ENCODE data around the gene ETFA. TPM values are rescaled to one million over a fixed set of nuclear protein-coding genes. Genes with fewer than 3 reads are reported as not detected.
"Not testable (repeated sequence)": the region's sequence is repeated elsewhere in the genome, so short reads cannot be mapped to it uniquely, and the experiment has no call there.

Gene ETFA
- total RNA-seq, 1 donor from 2014 or later, result 144 TPM

DNA sequence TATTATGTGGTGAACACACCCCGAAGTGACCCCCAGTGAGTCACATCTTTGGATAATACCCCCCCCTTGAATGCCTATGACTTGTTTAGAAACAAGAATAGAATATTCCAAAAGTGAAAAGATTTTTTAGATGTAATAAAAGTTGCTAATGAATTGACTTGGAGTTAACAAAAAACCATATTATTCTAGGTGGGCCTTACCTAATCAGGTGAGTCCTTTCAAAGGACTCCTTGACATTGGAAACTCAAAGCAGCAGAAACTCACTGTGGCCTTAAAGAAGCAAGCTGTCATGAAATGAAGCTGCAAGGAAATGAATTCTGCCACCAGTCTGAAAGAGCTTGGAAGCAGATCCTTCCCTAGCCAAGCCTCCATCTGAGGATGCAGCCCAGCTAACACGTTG is 14.4 kb upstream of the ETFA start:
- Mint-ChIP-seq H3K4me3 (no peak overlapping the region), H3K27ac (no peak overlapping the region), H3K36me3 (ENCODE audit: low read depth) (no peaks in the 10 kb centered on the region), H3K9me3 (no peaks in the 10 kb centered on the region), H3K27me3 (peaks cover 50% of the 10 kb centered on the region), H3K4me1 (no peaks in the 10 kb centered on the region)
- no peak for DNase-seq
- intact Hi-C loops (cut with micrococcal nuclease), result no loop called here

DNA sequence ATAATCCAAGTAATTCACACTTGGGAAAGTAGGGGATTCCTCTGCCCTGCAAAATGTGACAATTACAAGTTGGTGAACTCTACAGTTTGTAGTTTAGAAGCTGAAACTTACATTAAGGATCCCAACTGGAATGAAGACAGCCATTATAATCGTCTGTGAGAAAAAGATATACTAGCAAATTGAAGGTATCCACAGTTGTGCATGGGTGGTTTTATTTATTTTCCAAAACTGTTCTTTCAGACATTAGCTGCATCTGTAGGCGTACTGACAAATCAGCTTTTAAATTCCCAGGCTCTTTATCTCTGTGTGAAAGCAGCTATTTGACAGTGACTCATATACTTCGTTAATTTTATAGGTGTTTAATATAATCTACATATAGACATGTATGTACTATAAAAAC is 12.8 kb upstream of the ETFA start:
- intact Hi-C loops (cut with micrococcal nuclease), result no loop called here
- Mint-ChIP-seq H3K36me3 (ENCODE audit: low read depth) (no peaks in the 10 kb centered on the region), H3K27me3 (peaks cover 46% of the 10 kb centered on the region), H3K4me1 (peaks cover 3% of the 10 kb centered on the region), H3K4me3 (no peak overlapping the region), H3K27ac (no peak overlapping the region), H3K9me3 (no peaks in the 10 kb centered on the region)
- DNase-seq, result no peak

DNA sequence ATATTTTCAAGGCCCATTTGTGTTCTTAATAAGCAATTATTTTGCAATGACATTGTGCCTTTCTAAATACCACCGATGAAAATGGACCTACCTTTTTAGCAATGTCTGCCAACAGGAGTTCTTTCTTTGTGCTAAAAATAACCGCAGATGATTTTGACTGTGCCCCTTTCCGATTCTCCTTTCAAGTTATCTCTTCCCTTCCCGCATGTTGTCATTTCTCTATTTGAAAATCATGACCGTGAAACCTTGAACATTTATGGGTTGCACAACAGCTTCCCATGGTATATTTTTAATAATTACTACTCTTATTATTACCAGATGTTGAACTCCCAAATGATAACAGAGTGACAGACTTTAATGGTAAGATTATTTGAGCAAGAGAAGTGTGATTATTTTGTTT is 10.3 kb upstream of the ETFA start:
- DNase-seq, result no peak
- H3K4me1 Mint-ChIP-seq, result peaks cover 3% of the 10 kb centered on the region
- intact Hi-C loops (cut with micrococcal nuclease), result no loop called here

DNA sequence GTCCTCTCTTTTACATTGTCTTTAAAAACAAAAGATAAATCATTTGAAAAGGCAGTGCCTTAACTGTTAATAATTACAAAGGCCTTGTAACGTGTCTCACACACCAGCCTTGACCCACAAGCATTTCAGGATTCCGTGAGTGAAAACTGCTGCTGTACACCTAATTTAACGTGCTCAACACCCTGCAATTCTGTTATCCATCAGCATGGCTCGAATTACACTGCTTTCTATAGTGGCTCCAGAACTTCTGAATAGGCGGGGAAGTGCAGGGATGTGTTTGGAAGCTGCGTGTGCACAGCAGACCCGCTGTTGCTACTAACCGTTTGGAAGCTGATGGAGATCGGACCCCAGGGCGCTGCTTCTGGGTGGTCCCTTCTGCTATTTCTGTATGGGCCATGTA is 9.9 kb upstream of the ETFA start:
- Mint-ChIP-seq H3K4me3 (no peak overlapping the region), H3K4me1 (peaks cover 3% of the 10 kb centered on the region), H3K36me3 (ENCODE audit: low read depth) (no peaks in the 10 kb centered on the region)

More for the DNA sequence above, 10.3 kb upstream of the ETFA start:
- peaks cover 33% of the 10 kb centered on the region for H3K27me3 Mint-ChIP-seq
- H3K27ac Mint-ChIP-seq, result no peak overlapping the region
- H3K4me3 Mint-ChIP-seq, result no peak overlapping the region
- H3K9me3 Mint-ChIP-seq, result no peaks in the 10 kb centered on the region
- no peaks in the 10 kb centered on the region for H3K36me3 Mint-ChIP-seq (ENCODE audit: low read depth)

DNA sequence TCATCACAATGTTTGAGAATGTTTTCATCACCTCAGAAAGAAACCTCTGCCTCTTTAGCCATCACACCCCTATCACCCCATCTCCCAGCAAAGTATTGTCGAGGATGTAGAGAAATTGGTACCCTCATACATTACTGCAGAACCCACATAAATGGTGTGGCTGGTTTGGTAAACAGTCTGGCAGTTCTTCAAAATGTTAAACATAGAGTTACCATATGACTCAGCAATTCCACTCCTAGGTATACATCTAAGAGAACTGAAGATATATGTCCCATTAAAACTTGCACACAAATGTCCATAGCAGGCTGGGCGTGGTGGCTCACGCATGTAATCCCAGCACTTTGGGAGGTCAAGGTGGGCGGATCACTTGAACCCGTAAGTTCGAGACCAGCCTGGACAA is 8.7 kb upstream of the ETFA start:
- H3K27me3 Mint-ChIP-seq, result peaks cover 30% of the 10 kb centered on the region
- no peak for DNase-seq
- H3K9me3 Mint-ChIP-seq, result no peaks in the 10 kb centered on the region
- H3K4me3 Mint-ChIP-seq, result no peak overlapping the region
- H3K36me3 Mint-ChIP-seq (ENCODE audit: low read depth), result no peaks in the 10 kb centered on the region
- no peak overlapping the region for H3K27ac Mint-ChIP-seq
- H3K4me1 Mint-ChIP-seq, result peaks cover 3% of the 10 kb centered on the region
- intact Hi-C loops (cut with micrococcal nuclease), result no loop called here

More for the DNA sequence above, 9.9 kb upstream of the ETFA start:
- no peaks in the 10 kb centered on the region for H3K9me3 Mint-ChIP-seq
- intact Hi-C loops (cut with micrococcal nuclease), result no loop called here
- H3K27ac Mint-ChIP-seq, result no peak overlapping the region
- H3K27me3 Mint-ChIP-seq, result peaks cover 31% of the 10 kb centered on the region
- DNase-seq, result no peak

DNA sequence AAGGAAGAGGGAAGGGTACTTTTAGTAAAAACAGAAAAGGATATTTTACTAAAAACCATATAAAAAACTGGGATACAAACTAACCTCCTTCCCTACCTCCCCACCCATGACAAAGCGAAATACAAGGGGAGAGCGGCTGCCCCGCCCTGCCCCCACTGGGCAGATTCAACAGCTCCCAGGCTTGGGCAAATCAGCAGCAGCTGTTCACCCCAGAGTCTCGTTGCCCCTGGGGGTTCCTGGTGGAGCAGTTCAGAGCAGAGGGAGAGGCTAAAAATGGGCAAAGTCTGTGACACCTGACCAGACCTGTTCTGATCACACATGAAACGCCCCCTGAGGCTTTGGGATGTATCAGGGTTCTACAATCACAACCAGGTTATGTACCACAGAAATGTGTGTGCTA is 2.5 kb upstream of the ETFA start:
- Mint-ChIP-seq H3K4me3 (no peak overlapping the region), H3K27ac (no peak overlapping the region), H3K27me3 (peaks cover 2% of the 10 kb centered on the region), H3K36me3 (ENCODE audit: low read depth) (peaks cover 7% of the 10 kb centered on the region), H3K9me3 (no peaks in the 10 kb centered on the region), H3K4me1 (peaks cover 15% of the 10 kb centered on the region)
- intact Hi-C loops (cut with micrococcal nuclease), result no loop called here
- no peak for DNase-seq

DNA sequence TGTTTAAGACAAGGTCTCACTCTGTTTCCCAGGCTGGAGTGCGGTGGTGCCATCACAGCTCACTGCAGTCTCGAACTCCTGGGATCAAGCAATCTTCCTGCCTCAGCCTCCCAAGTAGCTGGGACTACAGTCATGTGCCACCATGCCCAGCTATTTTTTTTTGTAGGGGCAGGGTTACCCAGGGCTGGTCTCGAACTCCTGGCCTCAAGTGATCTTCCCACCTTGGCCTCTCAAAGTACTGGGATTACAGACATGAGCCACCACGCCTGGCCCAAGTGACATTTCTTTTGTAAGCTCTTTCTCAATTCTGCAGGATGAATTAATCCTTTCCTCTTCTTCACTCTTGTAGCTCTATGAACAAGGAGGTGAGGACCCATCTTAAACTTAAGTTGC is 1.9 kb upstream of the ETFA start:
- H3K4me3 Mint-ChIP-seq; DNase-seq; intact Hi-C loops (cut with micrococcal nuclease); H3K27me3 Mint-ChIP-seq; H3K27ac Mint-ChIP-seq; H3K9me3 Mint-ChIP-seq: not testable (repeated sequence)
- Mint-ChIP-seq H3K36me3 (ENCODE audit: low read depth) (peaks cover 12% of the 10 kb centered on the region), H3K4me1 (peaks cover 19% of the 10 kb centered on the region)

DNA sequence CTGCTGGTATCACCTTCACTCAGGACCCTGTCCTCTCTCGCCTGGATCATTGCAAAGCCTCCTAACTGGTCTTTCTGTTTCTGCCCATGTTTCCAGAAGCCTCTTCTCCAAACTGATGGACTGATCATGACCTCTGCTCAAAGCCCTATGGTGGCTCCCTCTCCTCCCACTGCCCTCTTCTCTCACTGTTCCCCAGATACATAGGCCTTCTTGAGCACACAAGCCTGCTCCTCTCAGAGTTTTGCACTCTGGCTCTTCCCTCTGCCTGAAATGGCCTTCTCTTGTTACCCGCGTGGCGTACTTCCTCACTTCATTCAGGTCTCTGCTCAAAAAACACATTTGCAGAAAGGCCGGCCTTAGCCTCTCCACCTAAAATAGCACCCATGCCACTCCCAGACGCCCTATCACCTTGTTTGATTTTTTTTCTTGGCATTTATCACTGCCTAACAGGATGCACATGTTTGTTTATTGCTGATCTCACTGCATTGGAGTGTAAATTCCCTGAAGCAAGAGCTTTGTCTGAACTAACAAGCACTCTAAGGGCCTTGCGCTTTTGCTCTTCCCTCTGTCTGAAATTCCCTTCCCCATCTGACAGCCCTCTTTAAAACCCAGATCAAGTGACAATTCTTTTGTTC is 1.4 kb upstream of the ETFA start:
- Mint-ChIP-seq H3K9me3 (no peaks in the 10 kb centered on the region), H3K27ac (no peak overlapping the region), H3K4me3 (peak overlapping the region; percentile 7), H3K36me3 (ENCODE audit: low read depth) (peaks cover 14% of the 10 kb centered on the region), H3K4me1 (peaks cover 20% of the 10 kb centered on the region), H3K27me3 (peaks cover 2% of the 10 kb centered on the region)
- intact Hi-C loops (cut with micrococcal nuclease), result no loop called here
- DNase-seq, result no peak

DNA sequence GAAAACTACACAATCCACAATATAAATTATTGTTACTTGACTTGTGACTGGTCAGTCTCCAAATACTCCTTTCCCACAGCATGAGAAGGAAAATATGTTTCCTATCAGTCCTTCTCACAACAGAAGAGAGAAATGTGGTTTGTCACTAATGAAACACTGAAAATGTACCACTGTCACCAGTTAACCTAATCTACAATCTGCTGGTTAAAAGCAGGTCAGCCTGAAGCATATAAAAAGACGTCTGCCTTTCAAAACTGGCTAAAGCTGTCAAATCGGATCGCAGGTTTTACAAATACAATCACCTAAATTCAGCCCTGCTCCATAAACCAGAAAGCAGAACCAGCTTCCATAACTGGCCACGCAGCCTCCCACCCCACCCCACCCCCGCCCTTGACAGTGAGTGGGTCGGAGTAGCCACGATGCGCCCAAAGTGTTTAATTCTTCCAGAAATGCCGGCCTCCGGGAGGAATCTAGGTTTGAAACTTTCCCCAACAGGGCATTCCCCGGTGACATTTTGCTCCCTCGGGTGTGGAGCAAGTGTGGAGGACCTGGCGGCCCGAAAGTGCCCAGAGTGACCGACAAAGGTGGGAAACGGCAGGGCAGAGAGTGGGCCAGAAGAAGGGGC is 682 bp downstream of the ETFA start:
- H3K36me3 Mint-ChIP-seq (ENCODE audit: low read depth), result peaks cover 16% of the 10 kb centered on the region
- intact Hi-C loops (cut with micrococcal nuclease), result loop anchor here (2.0 kb wide), 2 partner anchors 24 to 26 kb away; partner anchors contain the start of gene ISL2
- H3K27ac Mint-ChIP-seq, result peak overlapping the region; percentile 86
- H3K9me3 Mint-ChIP-seq, result no peaks in the 10 kb centered on the region
- H3K4me1 Mint-ChIP-seq, result peaks cover 24% of the 10 kb centered on the region
- peak overlapping the region; percentile 90 for H3K4me3 Mint-ChIP-seq
- H3K27me3 Mint-ChIP-seq, result peaks cover 2% of the 10 kb centered on the region
- no peak for DNase-seq

DNA sequence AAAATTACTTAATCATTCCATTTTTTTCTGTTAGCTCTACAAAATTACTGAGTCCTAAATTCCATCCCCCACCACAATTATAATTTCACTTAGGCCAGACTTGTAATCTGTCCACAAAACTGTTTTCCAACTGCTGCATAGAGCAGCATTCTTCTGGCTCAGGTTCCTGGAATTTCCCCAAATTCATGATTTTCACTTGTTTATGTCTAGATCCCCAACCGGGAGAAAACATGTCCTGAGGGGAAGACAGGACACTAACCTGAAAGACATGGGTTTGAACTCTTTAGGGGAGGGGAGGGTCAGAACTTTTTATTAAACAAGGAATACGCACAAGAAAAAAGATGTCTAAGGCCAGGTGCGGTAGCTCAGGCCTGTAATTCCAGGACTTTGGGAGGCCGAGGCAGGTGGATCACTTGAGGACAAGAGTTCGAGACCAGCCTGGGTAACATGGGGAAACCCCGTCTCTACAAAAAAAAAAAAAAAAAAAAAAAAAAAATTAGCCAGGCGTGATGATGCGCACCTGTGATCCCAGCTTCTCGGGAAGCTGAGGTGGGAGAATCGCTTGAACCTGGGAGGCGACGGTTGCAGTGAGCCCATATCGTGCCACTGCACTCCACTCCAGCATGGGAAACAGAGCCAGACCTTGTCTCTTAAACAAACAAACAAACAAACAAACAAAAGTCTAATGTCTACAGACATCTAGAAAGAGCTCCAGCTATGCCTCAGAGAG is 1.5 kb downstream of the ETFA start:
- intact Hi-C loops (cut with micrococcal nuclease), result loop anchor here (2.0 kb wide), 2 partner anchors 23 to 27 kb away; partner anchors contain the start of gene ISL2
- no peak overlapping the region for H3K27ac Mint-ChIP-seq
- no peaks in the 10 kb centered on the region for H3K27me3 Mint-ChIP-seq
- peaks cover 3% of the 10 kb centered on the region for H3K9me3 Mint-ChIP-seq
- peaks cover 28% of the 10 kb centered on the region for H3K4me1 Mint-ChIP-seq
- no peak for DNase-seq
- H3K4me3 Mint-ChIP-seq, result peak overlapping the region; percentile 90
- H3K36me3 Mint-ChIP-seq (ENCODE audit: low read depth), result peaks cover 20% of the 10 kb centered on the region

DNA sequence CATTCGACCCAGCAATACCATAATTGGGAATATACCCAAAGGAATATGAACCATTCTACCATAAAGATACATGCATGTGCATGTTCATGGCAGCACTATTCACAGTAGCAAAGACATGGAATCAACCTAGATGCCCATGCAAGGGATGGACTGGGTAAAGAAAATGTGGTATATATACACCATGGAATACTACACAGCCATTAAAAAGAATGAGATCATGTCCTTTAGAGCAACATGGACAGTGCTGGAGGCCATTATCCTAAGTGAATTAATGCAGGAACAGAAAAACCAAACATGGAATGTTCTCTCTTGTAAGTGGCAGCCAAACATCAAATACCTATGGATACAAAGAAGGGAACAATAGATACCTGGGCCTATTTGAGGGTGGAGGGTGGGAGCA is 7.4 kb downstream of the ETFA start:
- peaks cover 15% of the 10 kb centered on the region for H3K4me1 Mint-ChIP-seq
- intact Hi-C loops (cut with micrococcal nuclease), result no loop called here
- peaks cover 3% of the 10 kb centered on the region for H3K9me3 Mint-ChIP-seq
- peaks cover 18% of the 10 kb centered on the region for H3K36me3 Mint-ChIP-seq (ENCODE audit: low read depth)
- no peak overlapping the region for H3K27ac Mint-ChIP-seq
- DNase-seq, result no peak
- no peaks in the 10 kb centered on the region for H3K27me3 Mint-ChIP-seq
- H3K4me3 Mint-ChIP-seq, result no peak overlapping the region

DNA sequence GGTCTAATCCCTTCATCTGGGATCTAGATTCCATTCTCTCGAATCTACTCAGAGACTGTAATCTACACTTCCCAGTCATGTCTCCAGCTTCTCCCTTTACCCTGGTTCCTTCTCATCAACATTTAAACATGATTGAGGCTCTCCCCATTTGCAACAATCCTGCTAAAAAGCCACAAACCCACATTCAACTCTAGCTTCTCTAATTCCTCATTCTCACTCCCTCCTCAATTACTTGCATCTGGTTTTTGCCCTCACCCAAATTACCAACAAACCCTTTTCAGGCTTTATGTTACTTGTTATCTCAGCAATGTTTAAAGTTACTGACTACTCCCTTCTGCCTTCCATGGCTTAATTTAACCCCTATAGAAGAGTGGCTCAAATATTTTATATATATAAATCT is 11.5 kb downstream of the ETFA start:
- intact Hi-C loops (cut with micrococcal nuclease), result no loop called here
- Mint-ChIP-seq H3K9me3 (no peaks in the 10 kb centered on the region), H3K36me3 (ENCODE audit: low read depth) (peaks cover 4% of the 10 kb centered on the region), H3K4me3 (no peak overlapping the region), H3K27me3 (no peaks in the 10 kb centered on the region), H3K27ac (no peak overlapping the region), H3K4me1 (peaks cover 5% of the 10 kb centered on the region)
- DNase-seq, result no peak

DNA sequence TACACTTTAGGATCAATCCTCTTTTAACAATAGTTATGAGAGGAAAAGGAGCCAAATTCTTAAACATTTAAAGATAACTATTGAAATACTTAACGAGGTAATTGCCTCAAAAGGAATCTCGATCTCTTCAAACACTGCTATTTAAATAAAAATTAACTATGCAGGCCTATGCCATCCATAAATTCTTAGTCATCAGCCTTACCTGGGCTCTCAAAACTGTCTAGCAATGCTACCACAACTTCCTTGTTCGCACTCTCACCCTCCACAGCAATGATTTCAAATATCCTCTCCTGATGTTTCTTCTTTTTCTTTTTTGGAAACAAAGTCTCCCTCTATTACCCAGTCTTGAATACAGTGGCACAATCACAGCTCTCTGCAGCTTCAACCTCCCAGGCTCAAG is 12.3 kb downstream of the ETFA start:
- H3K27me3 Mint-ChIP-seq, result no peaks in the 10 kb centered on the region
- no peak overlapping the region for H3K4me3 Mint-ChIP-seq
- no peak for DNase-seq
- no peaks in the 10 kb centered on the region for H3K9me3 Mint-ChIP-seq
- peaks cover 4% of the 10 kb centered on the region for H3K36me3 Mint-ChIP-seq (ENCODE audit: low read depth)
- intact Hi-C loops (cut with micrococcal nuclease), result no loop called here
- no peak overlapping the region for H3K27ac Mint-ChIP-seq
- peaks cover 5% of the 10 kb centered on the region for H3K4me1 Mint-ChIP-seq

DNA sequence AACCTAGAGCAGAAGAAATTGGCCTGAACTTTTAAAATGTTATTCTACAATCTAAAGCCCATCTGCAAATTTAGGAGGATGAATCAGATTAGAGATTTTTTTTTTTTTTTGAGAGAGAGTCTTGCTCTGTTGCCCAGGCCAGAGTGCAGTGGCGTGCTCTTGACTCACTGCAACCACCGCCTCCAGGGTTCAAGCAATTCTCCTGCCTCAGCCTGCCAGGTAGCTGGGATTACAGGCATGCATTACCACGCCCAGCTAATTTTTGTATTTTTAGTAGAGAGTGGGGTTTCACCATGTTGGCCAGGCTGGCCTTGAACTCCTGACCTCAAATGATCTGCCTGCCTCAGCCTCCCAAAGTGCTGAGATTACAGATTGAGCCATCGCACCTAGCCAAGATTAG is 13.3 kb downstream of the ETFA start:
- H3K4me3 Mint-ChIP-seq; DNase-seq; H3K36me3 Mint-ChIP-seq (ENCODE audit: low read depth); H3K27me3 Mint-ChIP-seq; intact Hi-C loops (cut with micrococcal nuclease); H3K27ac Mint-ChIP-seq; H3K9me3 Mint-ChIP-seq: not testable (repeated sequence)
- peaks cover 11% of the 10 kb centered on the region for H3K4me1 Mint-ChIP-seq

Measured in activated CD4-positive, alpha-beta T cell treated with anti-CD3 and anti-CD28 coated beads, Interleukin-2, amount 10 ng/mL, durations not matched to agents 24 days and 14 days (primary cell).